Activated CD4-positive, alpha-beta T cell treated with anti-CD3 and anti-CD28 coated beads, Interleukin-2, amount 10 ng/mL, durations not matched to agents 7 days and 5 days (primary cell): ENCODE results near the gene MCL1. TPM values are rescaled to one million over a fixed set of nuclear protein-coding genes. Genes with fewer than 3 reads are reported as not detected.
"Not testable (repeated sequence)": the region's sequence is repeated elsewhere in the genome, so short reads cannot be mapped to it uniquely, and the experiment has no call there.

Experiments
- CTCF ChIA-PET: fragments of 350-600 bp; sonication (Branson Sonifier 250); formaldehyde crosslinking; loops from one replicate; lab custom pipeline; 2021; ENCODE audit warnings: antibody characterized with exemption; lab: Charles Lee
- POLR2A ChIA-PET: fragments of 350-600 bp; sonication (Branson Sonifier 250); formaldehyde crosslinking; loops from one replicate; lab custom pipeline; 2021; ENCODE audit warnings: antibody characterized with exemption; lab: Charles Lee
- DNase-seq: peaks from one replicate; pipeline ENCODE4 v3.0.0-alpha.2; 2020
- H3K27ac Mint-ChIP-seq: one replicate; pipeline ENCODE4 v1.8.0; 2021; ENCODE audit warnings: mild to moderate bottlenecking, moderate library complexity, mixed read lengths
- H3K27me3 Mint-ChIP-seq: one replicate; pipeline ENCODE4 v1.8.0; 2021; ENCODE audit warnings: mixed read lengths
- H3K36me3 Mint-ChIP-seq: one replicate; pipeline ENCODE4 v1.8.0; 2021; ENCODE audit warnings: low read depth, mixed read lengths
- H3K4me1 Mint-ChIP-seq: one replicate; pipeline ENCODE4 v1.8.0; 2021; ENCODE audit warnings: mixed read lengths
- H3K4me3 Mint-ChIP-seq: one replicate; pipeline ENCODE4 v1.8.0; 2021; ENCODE audit warnings: mild to moderate bottlenecking, moderate library complexity, mixed read lengths
- H3K9me3 Mint-ChIP-seq: one replicate; pipeline ENCODE4 v1.8.0; 2021; ENCODE audit warnings: mixed read lengths
- total RNA-seq, 2 experiments: library from RNA; stranded (reverse); gene quantifications; one replicate each; pipeline ENCODE4 v1.2.3, GENCODE V29; 2021

MCL1 gene
- total RNA-seq, 2 experiments from 2014 or later = 260 to 311 TPM

DNA sequence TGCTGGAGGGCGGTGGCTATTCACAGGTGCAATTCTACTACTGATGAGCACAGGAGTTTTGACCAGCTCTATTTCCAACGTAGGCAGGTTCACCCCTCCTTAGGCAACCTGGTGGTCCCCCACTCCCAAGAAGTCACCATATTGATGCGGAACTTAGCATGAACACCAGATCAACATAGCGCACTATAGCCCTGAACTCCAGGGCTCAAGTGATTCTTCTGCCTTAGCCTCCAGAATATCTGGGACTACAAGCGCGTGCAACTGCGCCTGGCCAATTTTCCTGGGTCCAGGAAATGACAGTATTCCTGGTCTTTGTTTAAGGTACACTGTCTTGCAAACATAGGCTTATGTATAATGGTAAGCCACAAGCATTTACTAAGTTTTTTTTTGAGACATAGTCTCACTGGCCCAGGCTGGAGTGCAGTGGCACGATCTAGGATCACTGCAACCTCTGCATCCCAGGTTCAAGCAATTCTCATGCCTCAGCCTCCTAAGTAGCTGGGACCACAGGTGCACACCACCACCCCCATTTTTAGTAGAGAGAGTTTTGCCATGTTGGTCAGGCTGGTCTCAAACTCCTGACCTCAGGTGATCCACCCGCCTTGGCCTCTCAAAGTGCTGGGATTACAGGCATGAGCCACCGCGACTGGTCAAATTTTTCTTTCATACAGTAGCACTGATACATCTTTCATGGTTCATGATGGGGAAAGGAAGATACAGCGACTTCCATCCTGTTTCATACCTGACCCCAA is 12.6 kb downstream of the MCL1 start:
- Mint-ChIP-seq H3K4me3 (peak overlapping the region; percentile 72), H3K36me3 (peaks cover 37% of the 10 kb centered on the region), H3K9me3 (no peaks in the 10 kb centered on the region), H3K4me1 (peaks cover 90% of the 10 kb centered on the region), H3K27ac (peak overlapping the region; percentile 97), H3K27me3 (no peaks in the 10 kb centered on the region)
- ChIA-PET CTCF (interaction anchor here (0.6 to 14.6 kb wide), 8 partner anchors 6 to 108 kb away, joined by 3 to 158 read pairs (median 4); partner anchors contain the start of gene MCL1), POLR2A (interaction anchor here (1.7 to 2.0 kb wide), 3 partner anchors 10 to 13 kb away, joined by 4 to 14 read pairs (median 7); partner anchors contain the start of gene MCL1)
- DNase-seq = no peak

DNA sequence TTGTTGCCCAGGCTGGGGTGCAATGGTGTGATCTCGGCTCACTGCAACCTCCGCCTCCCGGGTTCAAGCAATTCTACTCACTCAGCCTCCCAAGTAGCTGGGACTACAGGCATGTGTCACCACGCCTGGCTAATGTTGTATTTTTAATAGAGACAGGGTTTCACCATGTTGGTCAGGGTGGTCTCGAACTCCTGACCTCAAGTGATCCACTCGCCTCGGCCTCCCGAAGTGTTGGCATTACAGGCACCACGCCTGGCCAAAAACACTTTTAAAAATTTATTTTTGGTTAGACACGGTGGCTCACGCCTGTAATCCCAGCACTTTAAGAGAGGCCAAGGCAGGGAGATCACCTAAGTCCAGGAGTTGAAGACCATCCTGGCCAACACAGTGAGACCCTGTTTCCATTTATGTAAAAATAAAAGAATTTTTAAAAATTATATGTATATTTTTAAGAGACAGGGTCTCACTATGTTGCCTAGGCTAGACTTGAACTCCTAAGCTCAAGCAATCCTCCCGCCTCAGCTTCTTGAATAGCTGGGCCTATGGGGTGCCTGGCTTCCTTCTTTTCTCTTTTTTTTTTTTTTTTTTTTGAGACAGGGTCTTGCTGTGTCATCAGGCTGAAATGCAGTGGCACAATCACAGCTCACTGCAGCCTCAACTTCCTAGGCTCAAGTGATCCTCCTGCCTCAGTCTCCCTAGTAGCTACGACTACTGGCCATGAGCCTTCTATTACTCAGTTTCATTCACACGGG is 14.0 kb downstream of the MCL1 start:
- H3K4me1 Mint-ChIP-seq = peaks cover 87% of the 10 kb centered on the region
- peak overlapping the region; percentile 98 for H3K27ac Mint-ChIP-seq
- not testable (repeated sequence) for DNase-seq, H3K9me3 Mint-ChIP-seq, H3K4me3 Mint-ChIP-seq, H3K27me3 Mint-ChIP-seq
- ChIA-PET CTCF (interaction anchor here (0.7 to 9.9 kb wide), 4 partner anchors 9 to 62 kb away, joined by 3 to 158 read pairs (median 4); partner anchors contain the start of gene MCL1), POLR2A (interaction anchor here (0.6 to 1.7 kb wide), 2 partner anchors 14 to 52 kb away, joined by 4 to 5 read pairs; partner anchors contain the start of gene MCL1)
- H3K36me3 Mint-ChIP-seq = peaks cover 27% of the 10 kb centered on the region

DNA sequence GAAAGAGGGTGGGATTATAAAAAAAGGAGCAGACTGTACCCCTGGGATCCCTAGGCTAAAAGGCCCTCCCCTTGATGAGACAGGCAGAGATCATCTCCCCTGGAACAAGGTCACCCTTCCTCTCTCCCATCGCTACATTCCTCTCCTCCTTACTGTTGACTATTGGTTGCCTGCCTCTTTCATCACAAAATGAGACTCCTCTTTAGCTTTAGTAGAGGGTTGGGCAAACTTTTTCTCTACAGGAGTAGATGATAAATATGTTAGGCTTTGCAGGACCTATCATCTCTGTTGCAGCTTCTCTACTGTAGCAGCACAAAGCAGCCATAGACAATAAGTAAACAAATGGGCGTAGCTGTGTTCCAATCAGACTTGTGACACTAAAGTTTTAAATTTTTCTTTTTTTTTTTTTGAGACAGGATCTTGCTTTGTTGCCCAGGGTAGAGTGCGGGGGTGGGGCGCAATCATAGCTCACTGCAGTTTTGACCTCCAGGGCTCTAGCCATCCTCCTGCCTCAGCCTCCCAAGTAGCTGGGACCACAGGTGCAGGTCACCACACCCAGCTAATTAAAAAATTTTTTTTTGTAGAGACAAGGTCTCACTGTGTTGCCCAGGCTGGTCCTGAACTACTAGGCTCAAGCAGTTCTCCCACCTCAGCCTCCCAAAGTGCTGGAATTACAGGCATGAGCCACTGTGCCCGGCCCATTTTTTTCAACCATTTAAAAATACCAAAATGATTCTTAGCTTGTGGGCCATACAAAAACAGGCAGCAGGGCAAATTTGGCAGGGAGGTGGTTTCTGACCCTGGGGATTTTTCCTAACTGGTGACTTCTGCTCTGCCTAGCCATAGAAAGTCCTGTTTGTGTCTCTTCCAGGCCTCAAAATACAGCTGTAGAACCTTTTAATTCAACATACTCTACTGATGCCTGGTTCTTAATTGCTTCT is 15.1 kb downstream of the MCL1 start:
- Mint-ChIP-seq H3K4me3 (peak overlapping the region; percentile 84), H3K4me1 (peaks cover 85% of the 10 kb centered on the region)

DNA sequence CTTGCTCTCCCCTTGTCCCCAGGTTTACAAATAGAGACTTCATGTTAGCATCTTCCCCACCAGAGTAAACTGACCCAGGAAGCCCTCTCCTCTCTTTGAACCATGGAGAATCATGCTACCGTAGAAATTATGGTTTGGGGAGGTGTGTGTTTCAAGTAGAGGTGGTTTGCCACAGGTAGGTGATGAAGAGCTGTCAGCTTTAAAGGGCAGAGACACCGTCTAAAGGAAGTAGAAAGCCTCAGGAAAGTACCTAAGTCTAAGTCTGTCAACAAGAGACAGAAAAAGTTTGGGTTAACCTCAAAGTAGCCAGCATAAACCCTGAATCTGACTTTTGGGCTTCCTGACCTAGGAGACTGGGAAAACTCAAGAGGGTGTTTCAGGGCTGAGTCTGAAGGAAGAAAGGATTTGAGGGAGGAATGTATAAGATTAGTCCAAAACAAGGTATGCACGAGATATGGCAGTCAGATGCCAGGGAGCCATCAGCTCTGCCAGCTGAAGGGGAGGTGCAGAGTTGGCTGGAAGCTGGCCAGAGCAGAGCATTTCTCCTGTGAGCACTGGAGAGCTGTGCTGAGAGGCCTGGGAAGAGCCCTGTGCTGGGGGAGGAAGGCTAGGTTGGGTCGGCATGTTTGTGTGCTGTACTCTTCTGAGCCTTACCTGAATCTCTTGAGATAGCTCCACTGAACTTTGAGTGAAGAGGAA is 15.9 kb downstream of the MCL1 start:
- H3K27ac Mint-ChIP-seq = peak overlapping the region; percentile 98
- ChIA-PET CTCF (interaction anchor here (0.6 to 9.9 kb wide), 9 partner anchors 11 to 309 kb away, joined by 3 to 158 read pairs (median 4); partner anchors contain the start of gene MCL1), POLR2A (interaction anchor here (0.5 to 5.1 kb wide), 5 partner anchors 9 to 51 kb away, joined by 3 to 50 read pairs (median 4); partner anchors contain the start of gene MCL1)
- no peaks in the 10 kb centered on the region for H3K9me3 Mint-ChIP-seq
- H3K4me1 Mint-ChIP-seq = peaks cover 80% of the 10 kb centered on the region
- peaks cover 11% of the 10 kb centered on the region for H3K36me3 Mint-ChIP-seq
- no peaks in the 10 kb centered on the region for H3K27me3 Mint-ChIP-seq
- DNase-seq = peak; percentile 73
- peak overlapping the region; percentile 84 for H3K4me3 Mint-ChIP-seq

More for the DNA sequence above, 15.1 kb downstream of the MCL1 start:
- H3K27ac Mint-ChIP-seq = peak overlapping the region; percentile 98
- ChIA-PET CTCF (interaction anchor here (0.6 to 9.9 kb wide), 7 partner anchors 10 to 162 kb away, joined by 3 to 158 read pairs (median 4); partner anchors contain the start of gene MCL1), POLR2A (interaction anchor here (0.6 to 5.1 kb wide), 4 partner anchors 9 to 129 kb away, joined by 4 to 50 read pairs (median 22); partner anchors contain the start of gene MCL1)
- DNase-seq = peak; percentile 43
- H3K36me3 Mint-ChIP-seq = peaks cover 16% of the 10 kb centered on the region
- no peaks in the 10 kb centered on the region for H3K27me3 Mint-ChIP-seq
- H3K9me3 Mint-ChIP-seq = no peaks in the 10 kb centered on the region

DNA sequence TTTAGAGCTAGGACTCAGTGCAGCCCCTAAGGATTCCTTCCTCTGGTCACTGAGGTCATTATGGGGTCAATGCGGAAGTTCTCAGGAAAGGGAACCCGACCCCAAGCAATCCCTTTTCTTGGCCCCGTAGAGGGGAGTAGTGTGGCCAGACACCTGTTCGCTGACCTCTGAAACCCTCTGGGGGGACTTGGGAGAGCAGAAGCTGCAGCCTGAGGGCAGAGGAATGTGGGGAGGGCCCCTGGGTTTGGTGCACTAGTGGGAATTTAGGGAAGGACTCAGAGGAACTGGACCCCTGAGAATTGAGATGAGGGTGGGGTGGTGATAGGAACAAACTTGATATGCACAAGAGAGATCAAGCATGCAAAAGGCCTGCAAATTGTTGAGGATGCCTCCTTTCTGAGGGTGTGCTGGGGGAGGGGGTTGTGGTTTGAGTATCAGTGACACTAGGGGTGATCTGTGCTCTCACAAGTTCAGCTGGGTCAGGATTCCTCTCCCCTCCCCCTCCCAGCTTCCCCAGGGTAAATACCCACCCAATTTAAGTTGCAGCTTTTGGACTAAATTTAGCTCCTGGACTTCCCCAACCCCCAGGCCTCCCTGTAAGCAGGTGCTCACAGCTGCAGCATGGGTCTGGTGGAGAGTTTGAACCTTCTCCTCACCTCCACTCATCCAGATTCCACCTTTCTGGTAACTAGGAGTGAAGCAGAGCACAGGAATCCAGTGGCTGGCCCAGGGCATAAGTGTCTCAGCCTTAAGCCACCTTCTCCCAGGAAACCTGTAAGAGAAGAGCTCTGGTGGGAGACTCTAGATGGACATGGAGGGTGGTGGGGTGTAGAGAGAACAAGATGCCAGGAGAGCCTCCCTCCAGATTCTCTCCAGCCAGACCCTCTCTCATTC is 16.7 kb downstream of the MCL1 start:
- H3K36me3 Mint-ChIP-seq = peaks cover 11% of the 10 kb centered on the region
- CTCF ChIA-PET = interaction anchor here (0.5 to 9.9 kb wide), 13 partner anchors 11 to 496 kb away, joined by 3 to 158 read pairs (median 4); partner anchors contain the start of genes CDC42SE1, GOLPH3L and MCL1
- H3K9me3 Mint-ChIP-seq = no peaks in the 10 kb centered on the region
- no peaks in the 10 kb centered on the region for H3K27me3 Mint-ChIP-seq
- H3K4me1 Mint-ChIP-seq = peaks cover 72% of the 10 kb centered on the region
- peak overlapping the region; percentile 98 for H3K27ac Mint-ChIP-seq
- peak; percentile 85 for DNase-seq
- POLR2A ChIA-PET = interaction anchor here (0.5 to 5.1 kb wide), 4 partner anchors 10 to 50 kb away, joined by 3 to 50 read pairs (median 22); partner anchors contain the start of gene MCL1
- H3K4me3 Mint-ChIP-seq = peak overlapping the region; percentile 84

DNA sequence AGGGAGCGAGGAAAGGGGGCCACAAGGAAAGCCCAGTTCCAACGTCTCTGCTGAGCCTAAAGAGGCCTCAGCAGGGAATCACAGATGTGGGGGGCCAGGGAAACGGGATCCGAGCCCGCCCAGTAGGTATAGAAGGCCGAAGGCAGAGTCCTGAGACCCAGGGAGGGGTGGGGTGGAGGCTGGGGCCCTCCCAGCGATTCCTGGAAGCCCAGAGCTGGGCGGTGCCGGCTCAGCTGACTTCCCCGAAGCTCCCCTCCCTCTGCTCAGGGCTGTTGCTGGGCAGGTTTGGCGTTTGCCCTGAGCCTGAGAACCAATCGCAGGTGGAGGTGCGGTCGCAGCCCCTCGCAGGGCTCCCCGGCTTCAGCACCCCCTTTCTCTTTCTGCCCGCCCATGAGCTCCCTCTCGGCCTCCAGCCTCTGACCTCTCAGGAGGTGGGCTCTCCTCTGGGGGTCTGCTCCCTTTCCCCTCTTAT is 17.4 kb downstream of the MCL1 start:
- H3K36me3 Mint-ChIP-seq = peaks cover 11% of the 10 kb centered on the region
- peaks cover 65% of the 10 kb centered on the region for H3K4me1 Mint-ChIP-seq
- DNase-seq = peak; percentile 93
- H3K4me3 Mint-ChIP-seq = peak overlapping the region; percentile 84
- H3K9me3 Mint-ChIP-seq = no peaks in the 10 kb centered on the region
- ChIA-PET CTCF (interaction anchor here (0.5 to 9.9 kb wide), 12 partner anchors 12 to 497 kb away, joined by 3 to 158 read pairs (median 4); partner anchors contain the start of genes CDC42SE1, ENSA, GOLPH3L and MCL1), POLR2A (interaction anchor here (0.5 to 5.1 kb wide), 3 partner anchors 11 to 676 kb away, joined by 3 to 50 read pairs (median 41); partner anchors contain the start of gene MCL1)
- peak overlapping the region; percentile 98 for H3K27ac Mint-ChIP-seq
- H3K27me3 Mint-ChIP-seq = no peaks in the 10 kb centered on the region

DNA sequence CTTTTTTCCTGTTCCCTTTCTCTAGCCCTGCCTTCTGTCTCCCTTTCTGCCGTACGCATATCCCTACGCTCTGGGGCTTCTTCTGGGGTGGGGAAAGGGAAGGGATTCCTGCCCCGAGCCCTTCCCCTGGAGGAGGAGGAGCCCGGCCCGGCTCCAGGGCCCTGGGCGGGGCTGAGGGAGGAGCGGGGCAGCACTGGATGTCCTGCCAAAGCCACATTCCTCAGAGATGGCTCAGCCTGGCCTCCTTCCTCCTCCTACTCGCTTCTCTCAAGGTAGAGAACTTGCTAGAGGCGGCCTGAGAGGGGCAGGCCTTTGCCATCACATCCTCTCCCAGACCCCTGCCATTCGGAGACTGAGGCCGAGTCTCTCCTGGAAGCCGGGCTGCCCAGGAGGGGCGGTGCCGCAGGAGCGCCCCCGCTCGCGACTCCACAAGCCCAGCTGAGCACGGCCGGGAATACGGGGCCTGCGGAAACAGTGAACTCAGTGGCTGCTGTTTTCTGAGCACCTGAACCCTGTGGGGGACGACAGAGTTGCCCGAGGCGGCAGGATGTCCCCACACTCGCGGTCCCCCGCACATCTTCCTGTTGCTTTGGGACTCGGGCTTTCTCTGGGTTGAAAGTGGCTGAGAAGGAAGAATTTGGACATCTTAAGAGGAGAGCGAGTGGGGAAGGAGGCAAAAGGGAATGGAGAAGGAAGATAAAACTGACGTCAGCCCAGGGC is 18.0 kb downstream of the MCL1 start:
- Mint-ChIP-seq H3K4me1 (peaks cover 59% of the 10 kb centered on the region), H3K4me3 (peak overlapping the region; percentile 84), H3K27ac (peak overlapping the region; percentile 98), H3K27me3 (no peaks in the 10 kb centered on the region), H3K36me3 (peaks cover 9% of the 10 kb centered on the region), H3K9me3 (no peaks in the 10 kb centered on the region)
- ChIA-PET CTCF (interaction anchor here (0.5 to 9.9 kb wide), 39 partner anchors 13 to 498 kb away, joined by 3 to 158 read pairs (median 4); partner anchors contain the start of genes ADAMTSL4, CDC42SE1, ENSA and GOLPH3L), POLR2A (interaction anchor here (0.5 to 5.1 kb wide), 4 partner anchors 11 to 675 kb away, joined by 3 to 50 read pairs (median 22); partner anchors contain the start of genes ENSA and MCL1)
- peak; percentile 69 for DNase-seq

DNA sequence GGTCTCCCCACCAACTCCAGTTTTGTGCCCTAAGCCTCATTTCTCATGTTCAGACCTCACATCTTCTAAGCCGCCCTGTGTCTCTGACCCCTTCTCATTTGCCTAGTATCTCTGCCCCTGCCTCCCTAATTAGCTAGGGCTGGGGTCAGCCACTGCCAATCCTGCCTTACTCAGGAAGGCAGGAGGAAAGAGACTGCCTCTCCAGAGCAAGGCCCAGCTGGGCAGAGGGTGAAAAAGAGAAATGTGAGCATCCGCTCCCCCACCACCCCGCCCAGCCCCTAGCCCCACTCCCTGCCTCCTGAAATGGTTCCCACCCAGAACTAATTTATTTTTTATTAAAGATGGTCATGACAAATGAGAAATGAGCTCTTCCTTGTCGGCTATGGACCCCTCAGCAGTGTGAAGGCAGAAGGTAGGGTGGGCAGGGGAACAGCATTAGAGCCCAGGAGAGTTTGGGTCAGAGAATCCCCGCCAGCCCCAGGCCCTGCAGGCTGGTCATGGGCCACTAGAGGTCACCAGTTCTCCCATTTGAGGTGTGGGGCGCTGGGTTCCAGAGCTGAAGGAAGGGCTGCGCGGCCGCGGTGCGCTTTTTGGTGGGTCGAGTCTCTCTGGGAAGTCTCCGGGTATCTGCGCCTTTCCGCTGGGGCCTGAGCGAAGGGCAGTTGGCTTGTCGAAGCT is 18.7 kb downstream of the MCL1 start:
- H3K4me3 Mint-ChIP-seq = peak overlapping the region; percentile 84
- H3K27me3 Mint-ChIP-seq = no peaks in the 10 kb centered on the region
- peaks cover 5% of the 10 kb centered on the region for H3K36me3 Mint-ChIP-seq
- DNase-seq = peak; percentile 88
- peaks cover 52% of the 10 kb centered on the region for H3K4me1 Mint-ChIP-seq
- no peaks in the 10 kb centered on the region for H3K9me3 Mint-ChIP-seq
- ChIA-PET CTCF (interaction anchor here (0.6 to 9.9 kb wide), 48 partner anchors 13 to 438 kb away, joined by 3 to 158 read pairs (median 4); partner anchors contain the start of genes ADAMTSL4, CA14, ECM1 and ENSA), POLR2A (interaction anchor here (1.1 to 5.1 kb wide), 3 partner anchors 12 to 69 kb away, joined by 3 to 50 read pairs (median 41); partner anchors contain the start of genes ENSA and MCL1)
- H3K27ac Mint-ChIP-seq = peak overlapping the region; percentile 98

DNA sequence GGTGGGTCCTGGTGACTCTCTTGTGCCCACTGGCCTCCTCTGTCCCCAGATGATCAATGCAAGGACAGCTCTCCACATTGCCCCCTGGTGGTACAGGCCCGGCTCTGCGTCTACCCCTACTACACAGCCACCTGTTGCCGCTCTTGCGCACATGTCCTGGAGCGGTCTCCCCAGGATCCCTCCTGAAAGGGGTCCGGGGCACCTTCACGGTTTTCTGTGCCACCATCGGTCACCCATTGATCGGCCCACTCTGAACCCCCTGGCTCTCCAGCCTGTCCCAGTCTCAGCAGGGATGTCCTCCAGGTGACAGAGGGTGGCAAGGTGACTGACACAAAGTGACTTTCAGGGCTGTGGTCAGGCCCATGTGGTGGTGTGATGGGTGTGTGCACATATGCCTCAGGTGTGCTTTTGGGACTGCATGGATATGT is 19.4 kb downstream of the MCL1 start:
- DNase-seq = peak; percentile 83
- no peaks in the 10 kb centered on the region for H3K27me3 Mint-ChIP-seq
- peaks cover 4% of the 10 kb centered on the region for H3K36me3 Mint-ChIP-seq
- CTCF ChIA-PET = interaction anchor here (0.6 to 9.9 kb wide), 30 partner anchors 12 to 439 kb away, joined by 3 to 158 read pairs (median 5); partner anchors contain the start of genes ADAMTSL4, CA14, ECM1 and ENSA
- H3K4me1 Mint-ChIP-seq = peaks cover 51% of the 10 kb centered on the region
- H3K27ac Mint-ChIP-seq = peak overlapping the region; percentile 98
- POLR2A ChIA-PET = interaction anchor here (4.9 to 5.1 kb wide), 2 partner anchors 13 to 18 kb away, joined by 41 to 50 read pairs; partner anchors contain the start of gene MCL1
- no peaks in the 10 kb centered on the region for H3K9me3 Mint-ChIP-seq
- H3K4me3 Mint-ChIP-seq = peak overlapping the region; percentile 84
